Measurements from ENCODE around the gene UBL4B. TPM values are rescaled to one million over a fixed set of nuclear protein-coding genes. Genes with fewer than 3 reads are reported as not detected.

Gene UBL4B
- total RNA-seq, 1 experiment from 2014 or later = 0.07 TPM

GRCh38 chr1:110088739-110089316, 23.4 kb upstream of the UBL4B start:
- Histone ChIP-seq H3K27ac (ENCODE audit: low read length) (no peak overlapping the region), H3K4me1 (ENCODE audit: insufficient read depth, low read length) (no peaks in the 10 kb centered on the region), H3K9me2 (replicated peaks; ENCODE audit: low read length) (no peaks in the 10 kb centered on the region), H3F3A (ENCODE audit: low read length, unreplicated experiment) (no peaks in the 10 kb centered on the region), H3K4me2 (ENCODE audit: low read length) (no peak overlapping the region), H3K9ac (ENCODE audit: low read length) (no peak overlapping the region), H3K79me2 (ENCODE audit: low read length) (no peaks in the 10 kb centered on the region), H3K27me3 (ENCODE audit: low read length) (0 out of 2 replicates have a peak, but pooled peaks cover 5% of the 10 kb centered on the region), H3K36me3 (ENCODE audit: low read depth, low read length) (no peaks in the 10 kb centered on the region), H3K4me3 (ENCODE audit: low read length) (no peak overlapping the region), H2AFZ (ENCODE audit: low read length) (no peak overlapping the region), H3K9me3 (ENCODE audit: low read length) (no peaks in the 10 kb centered on the region), H4K20me1 (ENCODE audit: low read length) (no peaks in the 10 kb centered on the region)
- no peak for ATAC-seq
- CTCF ChIA-PET = interaction anchor here (0.7 kb wide), 1 partner anchor 15 kb away, joined by 3 read pairs; no protein-coding TSS in a partner anchor
- POLR2A ChIA-PET (ENCODE audit: unreplicated experiment) = no interaction called here
- TF ChIP-seq EZH2 (IDR thresholded peaks at IDR 0.05; ENCODE audit: low read length, unreplicated experiment) = no peak
- TF ChIP-seq EZH2phosphoT487 (IDR thresholded peaks at IDR 0.05; ENCODE audit: borderline replicate concordance, low read length) = no peak
- no peak for TF ChIP-seq CTCF (conservative IDR thresholded peaks at IDR 0.05; ENCODE audit: low read depth, low read length)
- intact Hi-C loops (cut with micrococcal nuclease) = loop anchor here (1.0 to 5.0 kb wide), 3 partner anchors 17 to 528 kb away; no protein-coding TSS in a partner anchor
- DNase-seq = no peak
- BruUV-seq (replicated peaks) = no TSS peak

- ATAC-seq = no peak
- DNase-seq = no peak
- H3K27me3 ChIP-seq (ENCODE audit: low read length) = 0 out of 2 replicates have a peak, but pooled peaks cover 6% of the 10 kb centered on the region
- TF ChIP-seq CTCF (conservative IDR thresholded peaks at IDR 0.05; ENCODE audit: low read depth, low read length) = no peak
- no peak for TF ChIP-seq EZH2phosphoT487 (IDR thresholded peaks at IDR 0.05; ENCODE audit: borderline replicate concordance, low read length)
- TF ChIP-seq EZH2 (IDR thresholded peaks at IDR 0.05; ENCODE audit: low read length, unreplicated experiment) = no peak
- H3K9ac ChIP-seq (ENCODE audit: low read length) = no peak overlapping the region
- no peaks in the 10 kb centered on the region for H3K9me3 ChIP-seq (ENCODE audit: low read length)
- ChIA-PET POLR2A (ENCODE audit: unreplicated experiment) (no interaction called here), CTCF (no interaction called here)
- no peaks in the 10 kb centered on the region for H4K20me1 ChIP-seq (ENCODE audit: low read length)
- H3K36me3 ChIP-seq (ENCODE audit: low read depth, low read length) = no peaks in the 10 kb centered on the region
- H3F3A ChIP-seq (ENCODE audit: low read length, unreplicated experiment) = no peaks in the 10 kb centered on the region
- H3K9me2 ChIP-seq (replicated peaks; ENCODE audit: low read length) = no peaks in the 10 kb centered on the region
- no peak overlapping the region for H3K4me2 ChIP-seq (ENCODE audit: low read length)
- H2AFZ ChIP-seq (ENCODE audit: low read length) = no peak overlapping the region
- no peak overlapping the region for H3K4me3 ChIP-seq (ENCODE audit: low read length)
- H3K27ac ChIP-seq (ENCODE audit: low read length) = no peak overlapping the region
- H3K79me2 ChIP-seq (ENCODE audit: low read length) = no peaks in the 10 kb centered on the region
- BruUV-seq (replicated peaks) = no TSS peak
- intact Hi-C loops (cut with micrococcal nuclease) = loop anchor here (5.0 kb wide), 1 partner anchor 528 kb away; no protein-coding TSS in a partner anchor
- no peaks in the 10 kb centered on the region for H3K4me1 ChIP-seq (ENCODE audit: insufficient read depth, low read length)
Observed at GRCh38 chr1:110089561-110090275, 22.5 kb upstream of the UBL4B start.

GRCh38 chr1:110091381-110091780, 20.9 kb upstream of the UBL4B start:
- no peaks in the 10 kb centered on the region for H3F3A ChIP-seq (ENCODE audit: low read length, unreplicated experiment)
- no peak overlapping the region for H3K4me2 ChIP-seq (ENCODE audit: low read length)
- ChIA-PET POLR2A (ENCODE audit: unreplicated experiment) (no interaction called here), CTCF (no interaction called here)
- no peak for ATAC-seq
- no peak overlapping the region for H3K4me3 ChIP-seq (ENCODE audit: low read length)
- no peaks in the 10 kb centered on the region for H3K36me3 ChIP-seq (ENCODE audit: low read depth, low read length)
- TF ChIP-seq EZH2phosphoT487 (IDR thresholded peaks at IDR 0.05; ENCODE audit: borderline replicate concordance, low read length) (no peak), CTCF (conservative IDR thresholded peaks at IDR 0.05; ENCODE audit: low read depth, low read length) (no peak), EZH2 (IDR thresholded peaks at IDR 0.05; ENCODE audit: low read length, unreplicated experiment) (no peak)
- intact Hi-C loops (cut with micrococcal nuclease) = no loop called here
- no peaks in the 10 kb centered on the region for H3K9me3 ChIP-seq (ENCODE audit: low read length)
- H2AFZ ChIP-seq (ENCODE audit: low read length) = no peak overlapping the region
- H3K27ac ChIP-seq (ENCODE audit: low read length) = no peak overlapping the region
- H3K9me2 ChIP-seq (replicated peaks; ENCODE audit: low read length) = no peaks in the 10 kb centered on the region
- H3K4me1 ChIP-seq (ENCODE audit: insufficient read depth, low read length) = no peaks in the 10 kb centered on the region
- H3K79me2 ChIP-seq (ENCODE audit: low read length) = no peaks in the 10 kb centered on the region
- no peaks in the 10 kb centered on the region for H4K20me1 ChIP-seq (ENCODE audit: low read length)
- DNase-seq = no peak
- H3K9ac ChIP-seq (ENCODE audit: low read length) = no peak overlapping the region
- H3K27me3 ChIP-seq (ENCODE audit: low read length) = 0 out of 2 replicates have a peak, but pooled peaks cover 11% of the 10 kb centered on the region
- BruUV-seq (replicated peaks) = no TSS peak
